Duodenal mucosa (tissue), 2 donors: ENCODE measurements around the gene AFF1.
"Not testable (repeated sequence)": the region's sequence is repeated elsewhere in the genome, so short reads cannot be mapped to it uniquely, and the experiment has no call there.

Source experiments
- H3K27ac ChIP-seq: one replicate; pipeline ENCODE4 v1.7.0; 2013; ENCODE audit warnings: low read depth, low read length
- H3K27me3 ChIP-seq, 2 donors: one replicate each; pipeline ENCODE4 v1.7.0; 2013; ENCODE audit warnings: low read length in 2 of 2, control low read depth in 1 of 2; ENCODE audit not compliant: insufficient read depth in 2 of 2, control insufficient read depth in 1 of 2
- H3K36me3 ChIP-seq, 2 donors: one replicate each; pipeline ENCODE4 v1.7.0; 2013; ENCODE audit warnings: low read length in 2 of 2, control low read depth in 1 of 2; ENCODE audit not compliant: insufficient read depth in 2 of 2, control insufficient read depth in 1 of 2
- H3K4me1 ChIP-seq, 2 donors: one replicate each; pipeline ENCODE4 v1.7.0; 2013; ENCODE audit warnings: low read length in 2 of 2, control low read depth in 1 of 2; ENCODE audit not compliant: insufficient read depth in 2 of 2, control insufficient read depth in 1 of 2
- H3K4me3 ChIP-seq, 2 donors: one replicate each; pipeline ENCODE4 v1.7.0; 2013; ENCODE audit warnings: low read length in 2 of 2, low read depth in 1 of 2
- H3K9ac ChIP-seq, 2 donors: one replicate each; pipeline ENCODE4 v1.7.0; 2013; ENCODE audit warnings: low read length in 2 of 2, low read depth in 1 of 2
- H3K9me3 ChIP-seq, 2 donors: one replicate each; pipeline ENCODE4 v1.7.0; 2013; ENCODE audit warnings: low read length in 2 of 2, control low read depth in 1 of 2; ENCODE audit not compliant: control insufficient read depth in 1 of 2

The AFF1 gene

GRCh38 chr4:87032884-87033533 lies 98.2 kb downstream of the AFF1 start:
- H3K9ac ChIP-seq, result peak overlapping the region in 1 of 2 donors; percentile 40
- H3K36me3 ChIP-seq, result no peaks in the 10 kb centered on the region
- H3K27me3 ChIP-seq, result no peaks in the 10 kb centered on the region
- peak overlapping the region; percentile 28 to 43 for H3K4me3 ChIP-seq
- no peak overlapping the region for H3K27ac ChIP-seq
- no peaks in the 10 kb centered on the region for H3K9me3 ChIP-seq
- peaks cover 52 to 68% of the 10 kb centered on the region in 2 donors for H3K4me1 ChIP-seq

DNA sequence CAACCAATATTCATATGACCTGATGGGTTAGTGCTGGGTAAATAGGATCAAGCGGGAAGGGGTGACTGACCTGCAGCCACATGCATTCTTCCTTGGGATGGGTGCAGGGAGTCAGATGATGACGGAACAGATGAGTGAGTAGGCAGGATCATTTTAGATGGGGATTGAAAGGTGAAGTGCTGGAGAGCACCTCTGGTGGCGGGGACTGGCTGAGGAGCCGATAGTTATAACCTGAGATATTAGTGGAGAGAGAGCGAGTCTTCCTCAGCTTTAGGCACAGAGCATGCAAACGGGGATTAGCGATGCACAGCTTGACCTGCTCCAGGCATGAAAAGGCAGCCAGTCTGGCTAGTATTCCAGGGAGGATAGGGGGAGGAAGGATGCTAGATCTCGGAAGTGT lies 99.1 kb downstream of the AFF1 start:
- H3K27me3 ChIP-seq, result no peaks in the 10 kb centered on the region
- peaks cover 48 to 72% of the 10 kb centered on the region in 2 donors for H3K4me1 ChIP-seq
- no peaks in the 10 kb centered on the region for H3K9me3 ChIP-seq
- no peak overlapping the region for H3K9ac ChIP-seq
- no peak overlapping the region for H3K27ac ChIP-seq
- no peak overlapping the region for H3K4me3 ChIP-seq
- H3K36me3 ChIP-seq, result no peaks in the 10 kb centered on the region

- Histone ChIP-seq H3K36me3 (no peaks in the 10 kb centered on the region), H3K27me3 (no peaks in the 10 kb centered on the region), H3K4me3 (no peak overlapping the region), H3K9me3 (no peaks in the 10 kb centered on the region), H3K4me1 (peaks cover 42 to 66% of the 10 kb centered on the region in 2 donors), H3K9ac (no peak overlapping the region), H3K27ac (no peak overlapping the region)
Observed at GRCh38 chr4:87034527-87034926, 99.7 kb downstream of the AFF1 start.

GRCh38 chr4:87035881-87036509 lies 101.2 kb downstream of the AFF1 start:
- no peak overlapping the region for H3K4me3 ChIP-seq
- no peaks in the 10 kb centered on the region for H3K36me3 ChIP-seq
- peaks cover 34 to 57% of the 10 kb centered on the region in 2 donors for H3K4me1 ChIP-seq
- H3K27ac ChIP-seq, result no peak overlapping the region
- no peaks in the 10 kb centered on the region for H3K27me3 ChIP-seq
- no peak overlapping the region for H3K9ac ChIP-seq
- no peaks in the 10 kb centered on the region for H3K9me3 ChIP-seq

- Histone ChIP-seq H3K27me3 (no peaks in the 10 kb centered on the region), H3K4me3 (no peak overlapping the region)
Observed at GRCh38 chr4:87036713-87037112, 101.9 kb downstream of the AFF1 start.

GRCh38 chr4:87037171-87037570 lies 102.4 kb downstream of the AFF1 start:
- not testable (repeated sequence) for H3K27ac ChIP-seq, H3K4me3 ChIP-seq, H3K9me3 ChIP-seq, H3K9ac ChIP-seq, H3K36me3 ChIP-seq, H3K27me3 ChIP-seq
- peaks cover 31 to 49% of the 10 kb centered on the region in 2 donors for H3K4me1 ChIP-seq

More at GRCh38 chr4:87036713-87037112, 101.9 kb downstream of the AFF1 start:
- H3K4me1 ChIP-seq, result peaks cover 36 to 54% of the 10 kb centered on the region in 2 donors
- no peaks in the 10 kb centered on the region for H3K36me3 ChIP-seq
- no peak overlapping the region for H3K9ac ChIP-seq
- no peak overlapping the region for H3K27ac ChIP-seq
- no peaks in the 10 kb centered on the region for H3K9me3 ChIP-seq

DNA sequence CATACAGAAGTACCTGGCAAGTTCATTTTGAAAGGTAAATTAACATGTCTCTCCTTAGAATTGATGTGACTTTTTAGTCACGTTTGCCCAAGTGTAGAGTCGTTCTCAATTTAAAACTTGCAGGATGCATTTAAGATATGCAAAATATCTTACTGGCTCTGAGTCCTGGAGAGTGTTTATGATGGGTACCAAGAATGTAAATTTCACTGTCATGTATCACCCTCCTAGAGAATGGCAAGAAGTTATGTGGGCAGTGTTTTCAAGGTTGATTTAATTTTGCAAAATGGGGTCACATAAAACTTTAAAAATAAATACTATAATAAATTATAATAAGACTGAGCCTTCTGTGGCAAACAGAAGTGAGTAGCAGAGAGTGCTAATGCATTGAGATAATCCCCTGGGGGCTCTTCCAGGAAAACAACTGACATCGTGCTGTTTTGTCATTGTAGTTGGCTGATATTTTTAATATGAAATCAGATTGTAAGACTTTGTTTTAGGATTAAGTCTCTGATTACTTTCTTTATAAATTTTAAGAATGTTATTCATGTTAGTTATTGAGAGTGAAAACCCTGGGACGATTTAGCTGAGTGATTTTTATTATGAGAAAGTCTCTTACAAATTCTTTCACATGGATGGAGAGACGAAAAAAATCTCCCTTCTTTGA lies 103.0 kb downstream of the AFF1 start:
- H3K27ac ChIP-seq, result no peak overlapping the region
- no peaks in the 10 kb centered on the region for H3K9me3 ChIP-seq
- no peak overlapping the region for H3K4me3 ChIP-seq
- no peak overlapping the region for H3K9ac ChIP-seq
- no peaks in the 10 kb centered on the region for H3K36me3 ChIP-seq
- H3K4me1 ChIP-seq, result peaks cover 25 to 43% of the 10 kb centered on the region in 2 donors
- no peaks in the 10 kb centered on the region for H3K27me3 ChIP-seq

GRCh38 chr4:87038837-87039615 lies 104.2 kb downstream of the AFF1 start:
- no peak overlapping the region for H3K4me3 ChIP-seq
- H3K4me1 ChIP-seq, result peaks cover 14 to 31% of the 10 kb centered on the region in 2 donors
- H3K9ac ChIP-seq, result no peak overlapping the region
- no peaks in the 10 kb centered on the region for H3K36me3 ChIP-seq
- no peaks in the 10 kb centered on the region for H3K9me3 ChIP-seq
- no peak overlapping the region for H3K27ac ChIP-seq
- H3K27me3 ChIP-seq, result no peaks in the 10 kb centered on the region

DNA sequence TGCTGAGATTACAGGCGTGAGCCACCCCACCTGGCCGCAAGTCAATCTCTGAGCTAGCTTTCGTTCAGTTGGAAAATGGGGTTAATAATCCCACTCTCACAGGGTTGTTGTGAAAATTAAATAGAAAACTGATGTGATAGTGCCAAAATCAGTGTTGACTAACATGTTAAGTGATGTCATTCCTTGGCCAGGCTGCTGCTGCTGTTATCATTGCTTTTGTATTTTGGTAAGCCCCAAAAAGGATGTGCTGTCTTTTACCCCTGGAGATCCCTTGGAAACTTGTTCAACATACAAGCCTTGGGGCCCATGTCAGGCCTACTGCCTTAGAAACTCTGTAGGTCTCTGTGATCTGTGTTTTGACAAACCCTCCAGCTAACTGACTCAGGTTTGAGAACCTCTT lies 106.3 kb downstream of the AFF1 start:
- Histone ChIP-seq H3K4me3 (no peak overlapping the region), H3K4me1 (peaks cover 10 to 42% of the 10 kb centered on the region in 2 donors), H3K9ac (no peak overlapping the region), H3K36me3 (no peaks in the 10 kb centered on the region), H3K9me3 (no peaks in the 10 kb centered on the region), H3K27me3 (no peaks in the 10 kb centered on the region), H3K27ac (no peak overlapping the region)

- no peaks in the 10 kb centered on the region for H3K9me3 ChIP-seq
- H3K4me3 ChIP-seq, result no peak overlapping the region
- no peak overlapping the region for H3K9ac ChIP-seq
- no peak overlapping the region for H3K27ac ChIP-seq
- no peaks in the 10 kb centered on the region for H3K27me3 ChIP-seq
- H3K4me1 ChIP-seq, result peaks cover 9 to 35% of the 10 kb centered on the region in 2 donors
- H3K36me3 ChIP-seq, result peaks cover 8% of the 10 kb centered on the region in 2 donors
Observed at GRCh38 chr4:87042221-87042620, 107.4 kb downstream of the AFF1 start.
